ENCODE measurements around the gene MAOB. TPM values are rescaled to one million over a fixed set of nuclear protein-coding genes. Genes with fewer than 3 reads are reported as not detected.

Gene MAOB
- polyA plus RNA-seq, 3 donors: not detected

DNA sequence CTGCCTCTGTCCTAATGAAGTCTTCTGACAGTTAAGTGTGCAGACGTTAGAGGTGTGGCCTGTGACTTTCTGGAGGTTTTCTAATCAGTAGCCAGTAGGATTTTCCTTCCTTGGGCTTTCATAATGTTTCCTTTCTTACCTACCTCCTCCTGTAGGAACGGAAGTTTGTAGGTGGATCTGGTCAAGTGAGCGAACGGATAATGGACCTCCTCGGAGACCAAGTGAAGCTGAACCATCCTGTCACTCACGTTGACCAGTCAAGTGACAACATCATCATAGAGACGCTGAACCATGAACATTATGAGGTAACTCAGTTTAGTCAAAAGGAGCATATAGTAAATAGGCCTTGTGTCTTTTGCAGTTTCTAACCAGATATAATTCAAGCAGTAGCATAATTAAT lies 151.2 kb downstream of the MAOB start:
- Histone ChIP-seq H4K20me1 (ENCODE audit: insufficient read depth, low read length) (no peaks in the 10 kb centered on the region), H3K4me3 (replicated peaks in 1 of 3; ENCODE audit: low read depth in 2 of 3, low read length in 3 of 3) (no peak overlapping the region), H3K4me2 (replicated peaks; ENCODE audit: extremely low read depth, low read length, poor library complexity, severe bottlenecking) (no peak overlapping the region), H2AFZ (ENCODE audit: insufficient read depth, low read depth, low read length, poor library complexity, severe bottlenecking) (peak overlapping the region; percentile 34), H3K36me3 (replicated peaks in 1 of 2; ENCODE audit: control insufficient read depth in 1 of 2, insufficient read depth in 2 of 2, low read length in 2 of 2) (no peaks in the 10 kb centered on the region), H3K4me1 (ENCODE audit: control insufficient read depth in 1 of 2, insufficient read depth in 2 of 2, low read length in 2 of 2) (peaks cover 38 to 46% of the 10 kb centered on the region in 2 donors), H3K27me3 (ENCODE audit: control insufficient read depth in 2 of 2, insufficient read depth in 2 of 2, low read length in 2 of 2) (peaks cover 0 to 2% of the 10 kb centered on the region in 2 donors), H3K9ac (ENCODE audit: insufficient read depth, low read length, poor library complexity, severe bottlenecking) (no peak overlapping the region), H3K9me3 (replicated peaks in 1 of 2; ENCODE audit: control insufficient read depth in 1 of 2, insufficient read depth in 1 of 2, low read length in 2 of 2) (no peaks in the 10 kb centered on the region), H3K27ac (ENCODE audit: low read depth in 1 of 2, low read length in 2 of 2) (peak overlapping the region in 1 of 2 donors; percentile 73), H3K79me2 (ENCODE audit: insufficient read depth, low read length) (no peaks in the 10 kb centered on the region)
- peaks cover 0 to 5% (median under 1%) of the 10 kb centered on the region in 7 donors for H3K9me3 Mint-ChIP-seq
- peak overlapping the region in 2 of 7 donors; percentile 1 to 92 for H3K27ac Mint-ChIP-seq
- no peak for TF ChIP-seq CTCF (IDR thresholded peaks at IDR 0.05)
- peaks cover 0 to 6% (median 0%) of the 10 kb centered on the region in 3 donors for H3K27me3 Mint-ChIP-seq (ENCODE audit: low read depth in 3 of 3)
- no peak for DNase-seq
- H3K36me3 Mint-ChIP-seq: peaks cover 0 to 3% of the 10 kb centered on the region in 2 donors
- 100% methylated on average over 4 of the region's 7 CpGs for WGBS (ENCODE audit: insufficient coverage)
- no peak overlapping the region for H3K4me3 Mint-ChIP-seq
- intact Hi-C loops (cut with micrococcal nuclease): no loop called here
- H3K4me1 Mint-ChIP-seq: peaks cover 35% of the 10 kb centered on the region

DNA sequence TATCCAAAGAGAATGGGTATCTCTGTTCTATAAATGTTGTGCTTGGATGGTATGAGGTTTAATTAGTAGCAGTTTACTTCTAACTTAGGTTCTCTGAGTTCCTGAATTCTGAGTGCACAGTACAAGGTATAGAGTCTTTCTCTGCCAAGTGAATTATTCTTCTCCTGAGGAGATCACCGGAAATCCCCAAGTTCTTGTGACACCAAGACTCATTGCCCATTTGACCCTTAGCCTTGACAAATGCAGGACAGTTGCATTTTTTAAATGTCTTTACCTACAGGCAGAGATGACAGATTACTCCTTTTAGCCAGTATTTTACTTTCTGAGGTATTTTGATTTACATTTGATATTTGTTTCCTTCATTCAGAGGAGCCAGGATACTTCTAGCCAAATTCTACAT lies 153.3 kb downstream of the MAOB start:
- H3K27me3 ChIP-seq (ENCODE audit: control insufficient read depth in 2 of 2, insufficient read depth in 2 of 2, low read length in 2 of 2): no peaks in the 10 kb centered on the region
- H3K79me2 ChIP-seq (ENCODE audit: insufficient read depth, low read length): no peaks in the 10 kb centered on the region
- DNase-seq: peak; percentile 4 to 78 (median 23)
- no peak overlapping the region for H3K9ac ChIP-seq (ENCODE audit: insufficient read depth, low read length, poor library complexity, severe bottlenecking)
- intact Hi-C loops (cut with micrococcal nuclease): loop anchor here in 1 of 2 donors (10.0 kb wide), 1 partner anchor 74 kb away; the partner anchor contains the start of gene MAOA
- peak overlapping the region; percentile 12 for H3K4me2 ChIP-seq (replicated peaks; ENCODE audit: extremely low read depth, low read length, poor library complexity, severe bottlenecking)
- H3K4me3 ChIP-seq (replicated peaks in 1 of 3; ENCODE audit: low read depth in 2 of 3, low read length in 3 of 3): no peak overlapping the region
- no peak overlapping the region for H2AFZ ChIP-seq (ENCODE audit: insufficient read depth, low read depth, low read length, poor library complexity, severe bottlenecking)
- no peak for TF ChIP-seq CTCF (IDR thresholded peaks at IDR 0.05)
- peaks cover 0 to 10% (median 0%) of the 10 kb centered on the region in 3 donors for H3K27me3 Mint-ChIP-seq (ENCODE audit: low read depth in 3 of 3)
- H3K4me3 Mint-ChIP-seq: no peak overlapping the region
- H3K9me3 ChIP-seq (replicated peaks in 1 of 2; ENCODE audit: control insufficient read depth in 1 of 2, insufficient read depth in 1 of 2, low read length in 2 of 2): no peaks in the 10 kb centered on the region
- H4K20me1 ChIP-seq (ENCODE audit: insufficient read depth, low read length): no peaks in the 10 kb centered on the region
- no peaks in the 10 kb centered on the region for H3K36me3 ChIP-seq (replicated peaks in 1 of 2; ENCODE audit: control insufficient read depth in 1 of 2, insufficient read depth in 2 of 2, low read length in 2 of 2)
- H3K4me1 ChIP-seq (ENCODE audit: control insufficient read depth in 1 of 2, insufficient read depth in 2 of 2, low read length in 2 of 2): peaks cover 38 to 46% of the 10 kb centered on the region in 2 donors
- H3K9me3 Mint-ChIP-seq: peaks cover 0 to 6% (median 3%) of the 10 kb centered on the region in 7 donors
- no CpG with 5 or more reads among the region's 1 CpG for WGBS (ENCODE audit: insufficient coverage)
- peak overlapping the region; percentile 71 to 73 for H3K27ac ChIP-seq (ENCODE audit: low read depth in 1 of 2, low read length in 2 of 2)
- H3K27ac Mint-ChIP-seq: peak overlapping the region in 5 of 7 donors; percentile 4 to 92 (median 57)
- H3K36me3 Mint-ChIP-seq: peaks cover 0 to 3% of the 10 kb centered on the region in 2 donors
- H3K4me1 Mint-ChIP-seq: peaks cover 35% of the 10 kb centered on the region

All from CD14-positive monocyte (primary cell).